ENCODE data around the gene SSH2. TPM values are rescaled to one million over a fixed set of nuclear protein-coding genes. Genes with fewer than 3 reads are reported as not detected.

SSH2 gene
- total and polyA plus RNA-seq, 9 of the 15 experiments (the other 6 are each of a cell fraction or from before 2014, with no cell fraction given), result 3.9 to 16.1 (median 10.2) TPM

- ChIA-PET CTCF (ENCODE audit: low intra/inter-chr PET ratio) (no interaction called here), POLR2A (no interaction called here)
- Histone ChIP-seq H3K9me3 (replicated peaks; ENCODE audit: control insufficient read depth, insufficient read depth, low read depth, low read length) (no peaks in the 10 kb centered on the region), H3K4me2 (ENCODE audit: insufficient read depth, low read length) (no peak overlapping the region), H3K9me1 (ENCODE audit: control insufficient read depth, insufficient read depth, low read length) (no peaks in the 10 kb centered on the region), H3K79me2 (ENCODE audit: control insufficient read depth, insufficient read depth, low read length) (no peaks in the 10 kb centered on the region), H3K36me3 (ENCODE audit: control insufficient read depth, insufficient read depth, low read length) (no peaks in the 10 kb centered on the region), H3K4me1 (replicated peaks in 1 of 2; ENCODE audit: control insufficient read depth in 2 of 2, insufficient read depth in 2 of 2, low read length in 2 of 2) (no peaks in the 10 kb centered on the region), H2AFZ (ENCODE audit: low read depth, low read length) (no peak overlapping the region), H3K27ac (ENCODE audit: extremely low read depth, low read depth, low read length) (no peak overlapping the region), H3K27me3 (ENCODE audit: control insufficient read depth in 2 of 2, insufficient read depth in 2 of 2, low read length in 2 of 2) (no peaks in the 10 kb centered on the region), H3K4me3 (no peak overlapping the region), H4K20me1 (replicated peaks; ENCODE audit: control insufficient read depth, insufficient read depth, low read length) (no peaks in the 10 kb centered on the region), H3K9ac (ENCODE audit: insufficient read depth in 1 of 2, low read depth in 2 of 2, low read length in 2 of 2) (no peak overlapping the region)
- TF ChIP-seq ZNF408 (CRISPR knock-in tag; IDR thresholded peaks at IDR 0.05; ENCODE audit: low read depth), result no peak
- no peak for FAIRE-seq
- no peak for ATAC-seq
- DNase-seq (ENCODE audit: extremely low read depth in 1 of 4, low spot score in 3 of 4), result no peak
- 76% methylated on average over 3 of the region's 3 CpGs for WGBS (ENCODE audit: insufficient coverage, low coverage, missing lambda C conversion rate)
- no TSS peak for BruUV-seq (replicated peaks)
- in situ Hi-C loops (cut with MboI), result no loop called here
- intact Hi-C loops (cut with micrococcal nuclease), result no loop called here
These were observed 104.4 kb downstream of the SSH2 start for GRCh38 chr17:29825604-29826003.

- no peaks in the 10 kb centered on the region for H3K9me3 ChIP-seq (replicated peaks; ENCODE audit: control insufficient read depth, insufficient read depth, low read depth, low read length)
- no peaks in the 10 kb centered on the region for H4K20me1 ChIP-seq (replicated peaks; ENCODE audit: control insufficient read depth, insufficient read depth, low read length)
- no peaks in the 10 kb centered on the region for H3K9me1 ChIP-seq (ENCODE audit: control insufficient read depth, insufficient read depth, low read length)
- intact Hi-C loops (cut with micrococcal nuclease), result no loop called here
- H3K79me2 ChIP-seq (ENCODE audit: control insufficient read depth, insufficient read depth, low read length), result no peaks in the 10 kb centered on the region
- WGBS (ENCODE audit: insufficient coverage, low coverage, missing lambda C conversion rate), result 25% methylated on average over 1 of the region's 1 CpG
- no peak overlapping the region for H2AFZ ChIP-seq (ENCODE audit: low read depth, low read length)
- TF ChIP-seq E4F1 (CRISPR knock-in tag; IDR thresholded peaks at IDR 0.05; ENCODE audit: borderline replicate concordance) (no peak), ARID4B (CRISPR knock-in tag; IDR thresholded peaks at IDR 0.05) (no peak)
- BruUV-seq (replicated peaks), result no TSS peak
- no peak overlapping the region for H3K4me3 ChIP-seq
- CTCF ChIA-PET (ENCODE audit: low intra/inter-chr PET ratio), result interaction anchor here (0.7 kb wide), 1 partner anchor 24 kb away, joined by 4 read pairs; no protein-coding TSS in a partner anchor
- no peaks in the 10 kb centered on the region for H3K36me3 ChIP-seq (ENCODE audit: control insufficient read depth, insufficient read depth, low read length)
- H3K4me1 ChIP-seq (replicated peaks in 1 of 2; ENCODE audit: control insufficient read depth in 2 of 2, insufficient read depth in 2 of 2, low read length in 2 of 2), result no peaks in the 10 kb centered on the region
- H3K4me2 ChIP-seq (ENCODE audit: insufficient read depth, low read length), result no peak overlapping the region
- in situ Hi-C loops (cut with MboI), result no loop called here
- DNase-seq (ENCODE audit: extremely low read depth in 1 of 4, low spot score in 3 of 4), result no peak
- POLR2A ChIA-PET, result no interaction called here
- H3K27me3 ChIP-seq (ENCODE audit: control insufficient read depth in 2 of 2, insufficient read depth in 2 of 2, low read length in 2 of 2), result no peaks in the 10 kb centered on the region
- no peak overlapping the region for H3K27ac ChIP-seq (ENCODE audit: extremely low read depth, low read depth, low read length)
- H3K9ac ChIP-seq (ENCODE audit: insufficient read depth in 1 of 2, low read depth in 2 of 2, low read length in 2 of 2), result no peak overlapping the region
- FAIRE-seq, result no peak
- ATAC-seq, result no peak
These were observed 108.1 kb downstream of the SSH2 start for GRCh38 chr17:29821897-29822296.
